SK-N-SH (cell line): ENCODE data around the gene LRTM1.

ENCODE experiments used
- ELF1 ChIP-seq: IDR thresholded peaks from 2 replicates; pipeline ENCODE4 v1.4.0; 2012
- EP300 ChIP-seq, 2 experiments: IDR thresholded peaks; 2 replicates each; pipeline versions ENCODE4 v1.4.0 to v1.6.1; 2012; ENCODE audit warnings: borderline replicate concordance in 1 of 2, low read depth in 1 of 2, low read length in 1 of 2
- EZH2phosphoT487 ChIP-seq: fragments of 200-600 bp; sonication (generic); IDR thresholded peaks from 2 replicates; pipeline ENCODE4 v1.6.1; 2017; ENCODE audit warnings: low read depth, mixed run types, mild to moderate bottlenecking, antibody characterized with exemption, moderate library complexity, borderline replicate concordance
- POLR2AphosphoS5 ChIP-seq: IDR thresholded peaks from 2 replicates; pipeline ENCODE4 v1.6.1; 2012; ENCODE audit warnings: low read depth, low read length
- RAD21 ChIP-seq: IDR thresholded peaks from 2 replicates; pipeline ENCODE4 v1.6.1; 2012; ENCODE audit warnings: mild to moderate bottlenecking, low read length
- RFX5 ChIP-seq: IDR thresholded peaks from 2 replicates; pipeline ENCODE4 v1.6.1; 2012; ENCODE audit warnings: mild to moderate bottlenecking, improper control_type of control experiment, low read length
- SIN3A ChIP-seq: IDR thresholded peaks from 2 replicates; pipeline ENCODE4 v1.6.1; 2012; ENCODE audit warnings: low read depth, mild to moderate bottlenecking, low read length, moderate library complexity, borderline replicate concordance
- TAF1 ChIP-seq: IDR thresholded peaks from 2 replicates; pipeline ENCODE4 v1.6.1; 2012; ENCODE audit warnings: low read depth, mild to moderate bottlenecking, low read length, moderate library complexity, borderline replicate concordance
- TEAD4 ChIP-seq: IDR thresholded peaks from 2 replicates; pipeline ENCODE4 v1.4.0; 2012; ENCODE audit warnings: mild to moderate bottlenecking, borderline replicate concordance; ENCODE audit not compliant: insufficient read depth
- YY1 ChIP-seq: IDR thresholded peaks from 2 replicates; pipeline ENCODE4 v1.4.0; 2012; ENCODE audit warnings: low read depth, mild to moderate bottlenecking
- TF ChIP-seq, protein P1 (sequence below): fragments of 200-600 bp; sonication (generic); IDR thresholded peaks from 2 replicates; pipeline ENCODE4 v1.6.1; 2017; ENCODE audit warnings: antibody characterized with exemption, mild to moderate bottlenecking, moderate library complexity
- TF ChIP-seq, protein P2 (sequence below): IDR thresholded peaks from 2 replicates; pipeline ENCODE4 v1.6.1; 2012; ENCODE audit warnings: mild to moderate bottlenecking, low read depth, low read length, moderate library complexity
- TF ChIP-seq, protein P3 (sequence below): fragments of 150-350 bp; IDR thresholded peaks from 2 replicates; pipeline ENCODE4 v1.6.1; 2017; ENCODE audit warnings: antibody characterized with exemption, low read length, low read depth, borderline replicate concordance
- TF ChIP-seq, protein P4 (sequence below): IDR thresholded peaks from 2 replicates; pipeline ENCODE4; 2012

- TF ChIP-seq, protein P1, sequence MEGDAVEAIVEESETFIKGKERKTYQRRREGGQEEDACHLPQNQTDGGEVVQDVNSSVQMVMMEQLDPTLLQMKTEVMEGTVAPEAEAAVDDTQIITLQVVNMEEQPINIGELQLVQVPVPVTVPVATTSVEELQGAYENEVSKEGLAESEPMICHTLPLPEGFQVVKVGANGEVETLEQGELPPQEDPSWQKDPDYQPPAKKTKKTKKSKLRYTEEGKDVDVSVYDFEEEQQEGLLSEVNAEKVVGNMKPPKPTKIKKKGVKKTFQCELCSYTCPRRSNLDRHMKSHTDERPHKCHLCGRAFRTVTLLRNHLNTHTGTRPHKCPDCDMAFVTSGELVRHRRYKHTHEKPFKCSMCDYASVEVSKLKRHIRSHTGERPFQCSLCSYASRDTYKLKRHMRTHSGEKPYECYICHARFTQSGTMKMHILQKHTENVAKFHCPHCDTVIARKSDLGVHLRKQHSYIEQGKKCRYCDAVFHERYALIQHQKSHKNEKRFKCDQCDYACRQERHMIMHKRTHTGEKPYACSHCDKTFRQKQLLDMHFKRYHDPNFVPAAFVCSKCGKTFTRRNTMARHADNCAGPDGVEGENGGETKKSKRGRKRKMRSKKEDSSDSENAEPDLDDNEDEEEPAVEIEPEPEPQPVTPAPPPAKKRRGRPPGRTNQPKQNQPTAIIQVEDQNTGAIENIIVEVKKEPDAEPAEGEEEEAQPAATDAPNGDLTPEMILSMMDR: no peak
- TF ChIP-seq, protein P2, sequence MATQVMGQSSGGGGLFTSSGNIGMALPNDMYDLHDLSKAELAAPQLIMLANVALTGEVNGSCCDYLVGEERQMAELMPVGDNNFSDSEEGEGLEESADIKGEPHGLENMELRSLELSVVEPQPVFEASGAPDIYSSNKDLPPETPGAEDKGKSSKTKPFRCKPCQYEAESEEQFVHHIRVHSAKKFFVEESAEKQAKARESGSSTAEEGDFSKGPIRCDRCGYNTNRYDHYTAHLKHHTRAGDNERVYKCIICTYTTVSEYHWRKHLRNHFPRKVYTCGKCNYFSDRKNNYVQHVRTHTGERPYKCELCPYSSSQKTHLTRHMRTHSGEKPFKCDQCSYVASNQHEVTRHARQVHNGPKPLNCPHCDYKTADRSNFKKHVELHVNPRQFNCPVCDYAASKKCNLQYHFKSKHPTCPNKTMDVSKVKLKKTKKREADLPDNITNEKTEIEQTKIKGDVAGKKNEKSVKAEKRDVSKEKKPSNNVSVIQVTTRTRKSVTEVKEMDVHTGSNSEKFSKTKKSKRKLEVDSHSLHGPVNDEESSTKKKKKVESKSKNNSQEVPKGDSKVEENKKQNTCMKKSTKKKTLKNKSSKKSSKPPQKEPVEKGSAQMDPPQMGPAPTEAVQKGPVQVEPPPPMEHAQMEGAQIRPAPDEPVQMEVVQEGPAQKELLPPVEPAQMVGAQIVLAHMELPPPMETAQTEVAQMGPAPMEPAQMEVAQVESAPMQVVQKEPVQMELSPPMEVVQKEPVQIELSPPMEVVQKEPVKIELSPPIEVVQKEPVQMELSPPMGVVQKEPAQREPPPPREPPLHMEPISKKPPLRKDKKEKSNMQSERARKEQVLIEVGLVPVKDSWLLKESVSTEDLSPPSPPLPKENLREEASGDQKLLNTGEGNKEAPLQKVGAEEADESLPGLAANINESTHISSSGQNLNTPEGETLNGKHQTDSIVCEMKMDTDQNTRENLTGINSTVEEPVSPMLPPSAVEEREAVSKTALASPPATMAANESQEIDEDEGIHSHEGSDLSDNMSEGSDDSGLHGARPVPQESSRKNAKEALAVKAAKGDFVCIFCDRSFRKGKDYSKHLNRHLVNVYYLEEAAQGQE: no peak
- no peak for TF ChIP-seq TEAD4
- no peak for TF ChIP-seq POLR2AphosphoS5
- TF ChIP-seq YY1: no peak
- TF ChIP-seq EZH2phosphoT487: no peak
- no peak for TF ChIP-seq RAD21
- TF ChIP-seq EP300 (IDR thresholded peaks at IDR 0.05; ENCODE audit: borderline replicate concordance in 1 of 2, low read depth in 1 of 2, low read length in 1 of 2): no peak
- no peak for TF ChIP-seq ELF1
- TF ChIP-seq TAF1: no peak
- TF ChIP-seq, protein P3, sequence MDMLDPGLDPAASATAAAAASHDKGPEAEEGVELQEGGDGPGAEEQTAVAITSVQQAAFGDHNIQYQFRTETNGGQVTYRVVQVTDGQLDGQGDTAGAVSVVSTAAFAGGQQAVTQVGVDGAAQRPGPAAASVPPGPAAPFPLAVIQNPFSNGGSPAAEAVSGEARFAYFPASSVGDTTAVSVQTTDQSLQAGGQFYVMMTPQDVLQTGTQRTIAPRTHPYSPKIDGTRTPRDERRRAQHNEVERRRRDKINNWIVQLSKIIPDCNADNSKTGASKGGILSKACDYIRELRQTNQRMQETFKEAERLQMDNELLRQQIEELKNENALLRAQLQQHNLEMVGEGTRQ: no peak
- no peak for TF ChIP-seq RFX5
- TF ChIP-seq SIN3A: no peak
- TF ChIP-seq, protein P4, sequence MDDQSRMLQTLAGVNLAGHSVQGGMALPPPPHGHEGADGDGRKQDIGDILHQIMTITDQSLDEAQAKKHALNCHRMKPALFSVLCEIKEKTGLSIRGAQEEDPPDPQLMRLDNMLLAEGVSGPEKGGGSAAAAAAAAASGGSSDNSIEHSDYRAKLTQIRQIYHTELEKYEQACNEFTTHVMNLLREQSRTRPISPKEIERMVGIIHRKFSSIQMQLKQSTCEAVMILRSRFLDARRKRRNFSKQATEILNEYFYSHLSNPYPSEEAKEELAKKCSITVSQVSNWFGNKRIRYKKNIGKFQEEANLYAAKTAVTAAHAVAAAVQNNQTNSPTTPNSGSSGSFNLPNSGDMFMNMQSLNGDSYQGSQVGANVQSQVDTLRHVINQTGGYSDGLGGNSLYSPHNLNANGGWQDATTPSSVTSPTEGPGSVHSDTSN: no peak
Observed at GRCh38 chr3:54928046-54928770, at the start of gene LRTM1.
